ENCODE measurements around the gene SPINK4.

DNA sequence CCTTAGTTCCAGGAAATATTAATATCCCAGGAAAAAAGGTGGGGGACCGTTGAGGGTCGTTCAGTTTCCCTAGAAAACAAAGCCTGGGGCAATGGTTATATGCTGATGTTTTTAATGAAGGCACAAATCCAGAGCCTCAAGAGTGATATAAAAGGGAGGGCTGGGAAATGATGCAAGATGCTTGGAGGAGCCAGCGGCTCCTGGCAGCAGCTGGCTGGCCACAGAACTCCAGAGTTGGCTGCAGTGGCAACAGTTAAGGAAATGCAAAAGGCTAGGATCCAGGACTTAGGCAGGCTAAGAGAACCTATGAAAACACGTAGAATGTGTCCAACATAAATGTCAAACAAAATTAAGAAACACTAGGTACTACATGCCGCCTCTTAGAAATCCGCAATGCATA is 41.8 kb upstream of the SPINK4 start:
- TF ChIP-seq, protein P1, sequence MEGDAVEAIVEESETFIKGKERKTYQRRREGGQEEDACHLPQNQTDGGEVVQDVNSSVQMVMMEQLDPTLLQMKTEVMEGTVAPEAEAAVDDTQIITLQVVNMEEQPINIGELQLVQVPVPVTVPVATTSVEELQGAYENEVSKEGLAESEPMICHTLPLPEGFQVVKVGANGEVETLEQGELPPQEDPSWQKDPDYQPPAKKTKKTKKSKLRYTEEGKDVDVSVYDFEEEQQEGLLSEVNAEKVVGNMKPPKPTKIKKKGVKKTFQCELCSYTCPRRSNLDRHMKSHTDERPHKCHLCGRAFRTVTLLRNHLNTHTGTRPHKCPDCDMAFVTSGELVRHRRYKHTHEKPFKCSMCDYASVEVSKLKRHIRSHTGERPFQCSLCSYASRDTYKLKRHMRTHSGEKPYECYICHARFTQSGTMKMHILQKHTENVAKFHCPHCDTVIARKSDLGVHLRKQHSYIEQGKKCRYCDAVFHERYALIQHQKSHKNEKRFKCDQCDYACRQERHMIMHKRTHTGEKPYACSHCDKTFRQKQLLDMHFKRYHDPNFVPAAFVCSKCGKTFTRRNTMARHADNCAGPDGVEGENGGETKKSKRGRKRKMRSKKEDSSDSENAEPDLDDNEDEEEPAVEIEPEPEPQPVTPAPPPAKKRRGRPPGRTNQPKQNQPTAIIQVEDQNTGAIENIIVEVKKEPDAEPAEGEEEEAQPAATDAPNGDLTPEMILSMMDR (IDR thresholded peaks at IDR 0.05), result no peak
- TF ChIP-seq EZH2phosphoT487 (IDR thresholded peaks at IDR 0.05), result no peak
- TF ChIP-seq EZH2 (IDR thresholded peaks at IDR 0.05), result no peak
